Fibroblast of skin of abdomen (primary cell): ENCODE measurements around the gene NEK1.
A peak's percentile ranks its signal among the peaks of the same experiment; 100 is the strongest.
"Not testable (repeated sequence)": the region's sequence is repeated elsewhere in the genome, so short reads cannot be mapped to it uniquely, and the experiment has no call there.

Source experiments
- DNase-seq: peaks from one replicate; pipeline ENCODE4 v3.0.0-alpha.2; 2013

The NEK1 gene

GRCh38 chr4:169493164-169493524 lies 119.2 kb downstream of the NEK1 start:
- DNase-seq = no peak

GRCh38 chr4:169492436-169493163 lies 119.8 kb downstream of the NEK1 start:
- peak; percentile 27 for DNase-seq

- DNase-seq = no peak
Observed at GRCh38 chr4:169491211-169491610, 121.2 kb downstream of the NEK1 start.

- no peak for DNase-seq
Observed at GRCh38 chr4:169489306-169489705, 123.1 kb downstream of the NEK1 start.

- peak; percentile 62 for DNase-seq
Observed at GRCh38 chr4:169485791-169486742, 126.3 kb downstream of the NEK1 start.

GRCh38 chr4:169485086-169485485 lies 127.3 kb downstream of the NEK1 start:
- DNase-seq = peak; percentile 37

- no peak for DNase-seq
Observed at GRCh38 chr4:169484485-169484884, 127.9 kb downstream of the NEK1 start.

GRCh38 chr4:169464080-169464479 lies 148.3 kb downstream of the NEK1 start:
- no peak for DNase-seq

GRCh38 chr4:169460081-169460480 lies 152.3 kb downstream of the NEK1 start:
- DNase-seq = no peak

GRCh38 chr4:169458575-169458974 lies 153.8 kb downstream of the NEK1 start:
- no peak for DNase-seq

GRCh38 chr4:169452644-169453043 lies 159.7 kb downstream of the NEK1 start:
- DNase-seq = not testable (repeated sequence)

GRCh38 chr4:169448935-169449334 lies 163.4 kb downstream of the NEK1 start:
- DNase-seq = not testable (repeated sequence)

- no peak for DNase-seq
Observed at GRCh38 chr4:169446824-169447223, 165.6 kb downstream of the NEK1 start.

- DNase-seq = no peak
Observed at GRCh38 chr4:169443748-169444147, 168.6 kb downstream of the NEK1 start.

GRCh38 chr4:169440446-169440845 lies 171.9 kb downstream of the NEK1 start:
- DNase-seq = no peak

- DNase-seq = no peak
Observed at GRCh38 chr4:169439244-169439643, 173.1 kb downstream of the NEK1 start.

- DNase-seq = no peak
Observed at GRCh38 chr4:169438057-169438480, 174.3 kb downstream of the NEK1 start.

GRCh38 chr4:169437299-169438047 lies 174.9 kb downstream of the NEK1 start:
- DNase-seq = no peak

- no peak for DNase-seq
Observed at GRCh38 chr4:169436734-169437133, 175.6 kb downstream of the NEK1 start.

- DNase-seq = no peak
Observed at GRCh38 chr4:169428376-169428775, 184.0 kb downstream of the NEK1 start.

GRCh38 chr4:169427727-169428126 lies 184.7 kb downstream of the NEK1 start:
- not testable (repeated sequence) for DNase-seq

- no peak for DNase-seq
Observed at GRCh38 chr4:169420291-169420690, 192.1 kb downstream of the NEK1 start.

GRCh38 chr4:169418846-169419245 lies 193.5 kb downstream of the NEK1 start:
- no peak for DNase-seq
